ENCODE data around the gene ANKUB1. TPM values are rescaled to one million over a fixed set of nuclear protein-coding genes. Genes with fewer than 3 reads are reported as not detected.

ANKUB1 gene
- total RNA-seq, 1 donor from 2014 or later: not detected

GRCh38 chr3:149813367-149814281 is 21.3 kb upstream of the ANKUB1 start:
- H3K36me3 ChIP-seq: no peaks in the 10 kb centered on the region
- H3K4me1 ChIP-seq: peaks cover 0 to 28% of the 10 kb centered on the region in 2 donors
- H3K27ac ChIP-seq: peak overlapping the region; percentile 99
- intact Hi-C loops (cut with DNase I): loop anchor here (1.0 to 10.0 kb wide), 5 partner anchors 61 to 591 kb away; partner anchors contain the start of genes COMMD2, PFN2, TSC22D2 and WWTR1
- DNase-seq (ENCODE audit: low spot score in 2 of 2): no peak
- peak overlapping the region; percentile 79 to 85 for H3K4me3 ChIP-seq
- TF ChIP-seq CTCF (IDR thresholded peaks at IDR 0.05): peak in 1 of 3 experiments; percentile 2
- H3K27me3 ChIP-seq: no peaks in the 10 kb centered on the region
- H3K9me3 ChIP-seq: no peaks in the 10 kb centered on the region

- Histone ChIP-seq H3K4me3 (peak within 1 kb of the TSS; percentile 79 to 85), H3K9me3 (no peaks in the 10 kb centered on the region), H3K27me3 (no peaks in the 10 kb centered on the region), H3K36me3 (no peaks in the 10 kb centered on the region), H3K4me1 (peaks cover 0 to 29% of the 10 kb centered on the region in 2 donors), H3K27ac (peak within 1 kb of the TSS; percentile 99)
- peak; percentile 95 to 99 for DNase-seq (ENCODE audit: low spot score in 2 of 2)
- TF ChIP-seq CTCF (IDR thresholded peaks at IDR 0.05): no peak
- intact Hi-C loops (cut with DNase I): loop anchor here (1.0 to 10.0 kb wide), 5 partner anchors 60 to 592 kb away; partner anchors contain the start of genes COMMD2, PFN2, TSC22D2 and WWTR1
Measured at GRCh38 chr3:149812606-149813366, 20.4 kb upstream of the ANKUB1 start, which contains the start of gene RNF13. TSS of gene RNF13 (plus strand) at chr3:149813215. CDS start at chr3:149846027, 32,812 bp downstream.

- no peak for TF ChIP-seq CTCF (IDR thresholded peaks at IDR 0.05)
- H3K4me1 ChIP-seq: peaks cover 0 to 27% of the 10 kb centered on the region in 2 donors
- DNase-seq (ENCODE audit: low spot score in 2 of 2): no peak
- intact Hi-C loops (cut with DNase I): loop anchor here (5.0 to 10.0 kb wide), 4 partner anchors 155 to 593 kb away; partner anchors contain the start of genes PFN2, TSC22D2 and WWTR1
- no peaks in the 10 kb centered on the region for H3K9me3 ChIP-seq
- no peaks in the 10 kb centered on the region for H3K36me3 ChIP-seq
- H3K4me3 ChIP-seq: peak overlapping the region; percentile 79 to 85
- peak overlapping the region; percentile 99 for H3K27ac ChIP-seq
- H3K27me3 ChIP-seq: no peaks in the 10 kb centered on the region
Measured at GRCh38 chr3:149812165-149812605, 19.8 kb upstream of the ANKUB1 start.

GRCh38 chr3:149810846-149811245 is 18.5 kb upstream of the ANKUB1 start:
- intact Hi-C loops (cut with DNase I): loop anchor here (5.0 to 10.0 kb wide), 4 partner anchors 154 to 594 kb away; partner anchors contain the start of genes PFN2, TSC22D2 and WWTR1
- DNase-seq (ENCODE audit: low spot score in 2 of 2): no peak
- H3K9me3 ChIP-seq: no peaks in the 10 kb centered on the region
- no peak for TF ChIP-seq CTCF (IDR thresholded peaks at IDR 0.05)
- no peaks in the 10 kb centered on the region for H3K27me3 ChIP-seq
- H3K27ac ChIP-seq: no peak overlapping the region
- no peaks in the 10 kb centered on the region for H3K36me3 ChIP-seq
- H3K4me3 ChIP-seq: no peak overlapping the region
- H3K4me1 ChIP-seq: peaks cover 0 to 23% of the 10 kb centered on the region in 2 donors

GRCh38 chr3:149809699-149810098 is 17.3 kb upstream of the ANKUB1 start:
- no peak for DNase-seq (ENCODE audit: low spot score in 2 of 2)
- Histone ChIP-seq H3K4me1 (peaks cover 0 to 15% of the 10 kb centered on the region in 2 donors), H3K27ac (no peak overlapping the region), H3K4me3 (no peak overlapping the region), H3K9me3 (no peaks in the 10 kb centered on the region), H3K36me3 (no peaks in the 10 kb centered on the region), H3K27me3 (no peaks in the 10 kb centered on the region)
- TF ChIP-seq CTCF (IDR thresholded peaks at IDR 0.05): no peak
- intact Hi-C loops (cut with DNase I): loop anchor here (5.0 to 10.0 kb wide), 4 partner anchors 152 to 595 kb away; partner anchors contain the start of genes PFN2, TSC22D2 and WWTR1

All from ascending aorta (tissue), 2 donors.